SK-N-SH (cell line): ENCODE data around the gene VTCN1. TPM values are rescaled to one million over a fixed set of nuclear protein-coding genes. Genes with fewer than 3 reads are reported as not detected.

Source experiments
- CTCF ChIA-PET: fragments of 300-600, 350-600 bp; formaldehyde crosslinking; extraction: SDS; loops from one replicate; lab custom pipeline; 2021; lab: Yijun Ruan, JAX
- POLR2A ChIA-PET: fragments of 350-600 bp; sonication (Branson Sonifier 250); formaldehyde crosslinking; extraction: SDS; loops from one replicate; lab custom pipeline; 2020; ENCODE audit warnings: antibody characterized with exemption, inconsistent platforms; lab: Yijun Ruan, JAX
- DNase-seq: peaks from one replicate; pipeline ENCODE4 v3.0.0; 2012
- H2AFZ ChIP-seq: fragments of 200-600 bp; sonication (generic); 2 replicates; pipeline ENCODE4 v1.8.1; 2016; ENCODE audit warnings: antibody characterized with exemption, mild to moderate bottlenecking, low read depth
- H3F3A ChIP-seq: fragments of 200-600 bp; sonication (generic); replicated peaks from 2 replicates; pipeline ENCODE3; 2016; ENCODE audit warnings: antibody characterized with exemption, mild to moderate bottlenecking; ENCODE audit not compliant: insufficient read depth
- H3K27ac ChIP-seq, 2 experiments: fragments of 200-500 bp in 1 of 2; fragments of 200-600 bp in 1 of 2; sonication (Bioruptor generic) in 1 of 2; sonication (generic), shearing (Covaris generic) in 1 of 2; 2 replicates each; pipeline versions ENCODE4 v1.5.1 to v1.6.1; 2014 to 2016; ENCODE audit warnings: low read depth in 2 of 2, inconsistent platforms in 1 of 2, low read length in 1 of 2, mild to moderate bottlenecking in 1 of 2, mixed read lengths in 1 of 2
- H3K27me3 ChIP-seq: fragments of 200-600 bp; sonication (generic), shearing (Covaris generic); 2 replicates; pipeline ENCODE4 v1.6.1; 2016; ENCODE audit warnings: mixed run types; ENCODE audit not compliant: insufficient read depth
- H3K36me3 ChIP-seq, 2 experiments: fragments of 200-500 bp in 1 of 2; fragments of 200-600 bp in 1 of 2; sonication (Bioruptor generic) in 1 of 2; sonication (generic) in 1 of 2; replicated peaks in 1 of 2; 2 replicates each; pipeline versions ENCODE3 to v1.5.1; 2014 to 2016; ENCODE audit warnings: low read length in 1 of 2, mild to moderate bottlenecking in 1 of 2; ENCODE audit not compliant: insufficient read depth in 2 of 2, control insufficient read depth in 1 of 2
- H3K4me1 ChIP-seq, 2 experiments: fragments of 200-500 bp in 1 of 2; fragments of 200-600 bp in 1 of 2; sonication (Bioruptor generic) in 1 of 2; sonication (generic), shearing (Covaris generic) in 1 of 2; 2 replicates each; pipeline versions ENCODE4 v1.5.1 to v1.6.1; 2014 to 2016; ENCODE audit warnings: low read depth in 1 of 2, low read length in 1 of 2, mixed run types in 1 of 2; ENCODE audit not compliant: insufficient read depth in 2 of 2, control insufficient read depth in 1 of 2
- H3K4me2 ChIP-seq: fragments of 200-600 bp; sonication (generic), shearing (Covaris generic); 2 replicates; pipeline ENCODE4 v1.6.1; 2017; ENCODE audit warnings: mixed run types
- H3K4me3 ChIP-seq, 2 experiments: fragments of 200-500 bp in 1 of 2; fragments of 200-600 bp in 1 of 2; sonication (Bioruptor generic) in 1 of 2; sonication (generic), shearing (Covaris generic) in 1 of 2; 2 replicates each; pipeline versions ENCODE4 v1.5.1 to v1.8.1; 2014 to 2016; ENCODE audit warnings: low read depth in 2 of 2, inconsistent platforms in 1 of 2, low read length in 1 of 2, mild to moderate bottlenecking in 1 of 2, mixed read lengths in 1 of 2, moderate library complexity in 1 of 2
- H3K79me2 ChIP-seq: fragments of 200-600 bp; sonication (generic); 2 replicates; pipeline ENCODE4 v1.8.1; 2017; ENCODE audit warnings: mild to moderate bottlenecking; ENCODE audit not compliant: insufficient read depth
- H3K9ac ChIP-seq: fragments of 200-600 bp; sonication (generic); 2 replicates; pipeline ENCODE4 v1.6.1; 2017; ENCODE audit warnings: mixed run types
- H3K9me2 ChIP-seq: fragments of 200-600 bp; sonication (generic); 2 replicates; pipeline ENCODE4 v1.6.1; 2017; ENCODE audit warnings: mixed run types
- H3K9me3 ChIP-seq: fragments of 200-600 bp; sonication (generic); 2 replicates; pipeline ENCODE4 v1.6.1; 2017; ENCODE audit warnings: mixed run types, mild to moderate bottlenecking, moderate library complexity
- H4K20me1 ChIP-seq: fragments of 200-600 bp; sonication (generic); 2 replicates; pipeline ENCODE4 v1.6.1; 2017; ENCODE audit warnings: mild to moderate bottlenecking, mixed run types; ENCODE audit not compliant: insufficient read depth
- CHD2 ChIP-seq: fragments of 150-350 bp; IDR thresholded peaks from 2 replicates; pipeline ENCODE4 v1.6.1; 2018; ENCODE audit warnings: low read length; ENCODE audit not compliant: partially characterized antibody
- EZH2phosphoT487 ChIP-seq: fragments of 200-600 bp; sonication (generic); IDR thresholded peaks from 2 replicates; pipeline ENCODE4 v1.6.1; 2017; ENCODE audit warnings: low read depth, mixed run types, mild to moderate bottlenecking, antibody characterized with exemption, moderate library complexity, borderline replicate concordance
- FOXJ3 ChIP-seq: sonication (generic); formaldehyde crosslinking; IDR thresholded peaks from 2 replicates; pipeline ENCODE4 v1.5.1; 2020; ENCODE audit warnings: mild to moderate bottlenecking, missing genetic modification reagents
- NFIC ChIP-seq: IDR thresholded peaks from 2 replicates; pipeline ENCODE4 v1.4.0; 2012; ENCODE audit warnings: borderline replicate concordance
- NRF1 ChIP-seq: IDR thresholded peaks from 2 replicates; pipeline ENCODE4 v1.6.1; 2012; ENCODE audit warnings: low read depth, mild to moderate bottlenecking, low read length
- RAD21 ChIP-seq: IDR thresholded peaks from 2 replicates; pipeline ENCODE4 v1.6.1; 2012; ENCODE audit warnings: mild to moderate bottlenecking, low read length
- SMC3 ChIP-seq: IDR thresholded peaks from 2 replicates; pipeline ENCODE4 v1.6.1; 2012; ENCODE audit warnings: low read depth, low read length, improper control_type of control experiment
- TCF12 ChIP-seq: IDR thresholded peaks from 2 replicates; pipeline ENCODE4 v1.4.0; 2012
- USF1 ChIP-seq: IDR thresholded peaks from 2 replicates; pipeline ENCODE4 v1.4.0; 2012; ENCODE audit warnings: low read depth, borderline replicate concordance
- WGBS: methylation state at CpG from one replicate; pipeline ENCODE4 v1.1.6; 2017; ENCODE audit warnings: low lambda C conversion rate; 5-methylcytosine and 5-hydroxymethylcytosine counted together
- polyA plus RNA-seq, 3 experiments: library from polyadenylated mRNA; depleted of rRNA; stranded (reverse); fragments of >200 nt; gene quantifications; 2 replicates each; pipeline ENCODE4 v1.2.3, GENCODE V29; 2012
- TF ChIP-seq, protein P1 (sequence below): IDR thresholded peaks from 2 replicates; pipeline ENCODE4 v1.4.0; 2012; ENCODE audit warnings: low read depth, borderline replicate concordance

Gene VTCN1
- polyA plus RNA-seq, 1 of the 3 experiments (the other 2 are of a cell fraction): not detected

- H3K27me3 ChIP-seq: no peaks in the 10 kb centered on the region; the same call in 1 of the 2 replicates
- H3K4me3 ChIP-seq: no peak overlapping the region
- no peak overlapping the region for H3K9ac ChIP-seq
- H3K9me2 ChIP-seq: no peaks in the 10 kb centered on the region
- 77% methylated on average over 6 of the region's 6 CpGs for WGBS
- CTCF ChIA-PET: interaction anchor here (0.7 kb wide), 1 partner anchor 15 kb away, joined by 3 read pairs; no protein-coding TSS in a partner anchor
- no peaks in the 10 kb centered on the region for H3K9me3 ChIP-seq
- H3K4me1 ChIP-seq: no peaks in the 10 kb centered on the region; a peak in 1 of 4 replicates
- TF ChIP-seq SMC3: no peak
- no peak for TF ChIP-seq TCF12
- TF ChIP-seq RAD21: no peak
- TF ChIP-seq, all 33 proteins: peak for 0
- Histone ChIP-seq H3F3A (no peaks in the 10 kb centered on the region), H3K36me3 (no peaks in the 10 kb centered on the region), H3K27ac (no peak overlapping the region), H3K79me2 (no peaks in the 10 kb centered on the region), H4K20me1 (no peaks in the 10 kb centered on the region), H3K4me2 (no peak overlapping the region), H2AFZ (no peak overlapping the region)
- DNase-seq: no peak
- POLR2A ChIA-PET: interaction anchor here (0.6 kb wide), 1 partner anchor 10 kb away, joined by 4 read pairs; no protein-coding TSS in a partner anchor
Measured at GRCh38 chr1:117213046-117213445, 2.3 kb upstream of the VTCN1 start.

GRCh38 chr1:117210386-117210785 lies 341 bp downstream of the VTCN1 start:
- no peak overlapping the region for H3K4me3 ChIP-seq
- H3K4me2 ChIP-seq: no peak overlapping the region
- no peaks in the 10 kb centered on the region for H4K20me1 ChIP-seq
- H3K36me3 ChIP-seq: no peaks in the 10 kb centered on the region
- WGBS: 53% methylated on average over 4 of the region's 4 CpGs
- H3K27ac ChIP-seq: no peak overlapping the region
- DNase-seq: no peak
- CTCF ChIA-PET: interaction anchor here (1.6 to 1.9 kb wide), 4 partner anchors 8 to 88 kb away, joined by 3 to 5 read pairs (median 4); no protein-coding TSS in a partner anchor
- no peaks in the 10 kb centered on the region for H3K9me2 ChIP-seq
- H3K4me1 ChIP-seq: no peaks in the 10 kb centered on the region; a peak in 1 of 4 replicates
- POLR2A ChIA-PET: no interaction called here
- H3K79me2 ChIP-seq: no peaks in the 10 kb centered on the region
- H3F3A ChIP-seq: no peaks in the 10 kb centered on the region
- H2AFZ ChIP-seq: no peak overlapping the region
- TF ChIP-seq USF1 (no peak), TCF12 (no peak), NRF1 (no peak), FOXJ3 (no peak), CHD2 (no peak), EZH2phosphoT487 (no peak), NFIC (no peak)
- TF ChIP-seq, protein P1, sequence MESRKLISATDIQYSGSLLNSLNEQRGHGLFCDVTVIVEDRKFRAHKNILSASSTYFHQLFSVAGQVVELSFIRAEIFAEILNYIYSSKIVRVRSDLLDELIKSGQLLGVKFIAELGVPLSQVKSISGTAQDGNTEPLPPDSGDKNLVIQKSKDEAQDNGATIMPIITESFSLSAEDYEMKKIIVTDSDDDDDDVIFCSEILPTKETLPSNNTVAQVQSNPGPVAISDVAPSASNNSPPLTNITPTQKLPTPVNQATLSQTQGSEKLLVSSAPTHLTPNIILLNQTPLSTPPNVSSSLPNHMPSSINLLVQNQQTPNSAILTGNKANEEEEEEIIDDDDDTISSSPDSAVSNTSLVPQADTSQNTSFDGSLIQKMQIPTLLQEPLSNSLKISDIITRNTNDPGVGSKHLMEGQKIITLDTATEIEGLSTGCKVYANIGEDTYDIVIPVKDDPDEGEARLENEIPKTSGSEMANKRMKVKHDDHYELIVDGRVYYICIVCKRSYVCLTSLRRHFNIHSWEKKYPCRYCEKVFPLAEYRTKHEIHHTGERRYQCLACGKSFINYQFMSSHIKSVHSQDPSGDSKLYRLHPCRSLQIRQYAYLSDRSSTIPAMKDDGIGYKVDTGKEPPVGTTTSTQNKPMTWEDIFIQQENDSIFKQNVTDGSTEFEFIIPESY: no peak
- H3K9ac ChIP-seq: no peak overlapping the region
- H3K27me3 ChIP-seq: no peaks in the 10 kb centered on the region; the same call in 1 of the 2 replicates
- H3K9me3 ChIP-seq: no peaks in the 10 kb centered on the region
